ENCODE data around the gene ARHGEF12. TPM values are rescaled to one million over a fixed set of nuclear protein-coding genes. Genes with fewer than 3 reads are reported as not detected.

Gene ARHGEF12
- total and polyA plus RNA-seq, 10 of the 15 experiments (the other 5 are each of a cell fraction or from before 2014, with no cell fraction given): 2.7 to 40.8 (median 20.9) TPM

DNA sequence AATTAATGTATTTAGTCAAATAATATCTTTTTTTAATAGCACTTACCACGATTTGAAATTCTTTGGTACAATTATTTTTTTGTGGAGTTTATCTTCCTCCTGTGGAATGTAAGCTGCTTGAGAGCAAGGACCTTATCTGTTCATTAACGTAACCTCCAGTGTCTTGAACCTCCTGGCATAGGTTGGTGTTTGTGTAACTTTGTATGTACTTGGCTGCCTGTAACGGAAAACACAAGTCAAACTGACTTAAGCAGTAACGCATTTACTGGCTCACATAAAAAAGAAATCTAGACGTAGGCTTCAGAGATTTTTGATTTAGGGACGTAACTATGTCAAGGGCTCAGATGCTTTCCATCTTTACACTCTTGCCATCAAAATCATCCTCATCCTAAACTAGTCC, 56.1 kb downstream of the ARHGEF12 start:
- Histone ChIP-seq H3K27ac (ENCODE audit: control insufficient read depth, insufficient read depth) (no peak overlapping the region), H2AFZ (ENCODE audit: control insufficient read depth, low read depth, low read length) (no peak overlapping the region), H3K4me1 (ENCODE audit: control insufficient read depth, insufficient read depth, low read length) (no peaks in the 10 kb centered on the region; the same call in 1 of the 2 replicates), H3K4me2 (ENCODE audit: control insufficient read depth, insufficient read depth) (no peak overlapping the region), H3K9me3 (replicated peaks; ENCODE audit: control insufficient read depth, insufficient read depth, low read length) (no peaks in the 10 kb centered on the region; the same call in 2 of the 3 replicates), H3K27me3 (replicated peaks in 1 of 2; ENCODE audit: control insufficient read depth in 2 of 2, insufficient read depth in 2 of 2, low read length in 1 of 2) (no peaks in the 10 kb centered on the region), H3K9ac (ENCODE audit: control insufficient read depth, insufficient read depth, low read length) (no peak overlapping the region), H3K79me2 (ENCODE audit: control insufficient read depth, insufficient read depth, low read length) (no peaks in the 10 kb centered on the region; the same call in 1 of the 2 replicates), H3K4me3 (no peak overlapping the region), H4K20me1 (ENCODE audit: control insufficient read depth, insufficient read depth) (no peaks in the 10 kb centered on the region), H3K36me3 (ENCODE audit: control insufficient read depth in 2 of 2, insufficient read depth in 2 of 2, low read length in 1 of 2) (no peaks in the 10 kb centered on the region)
- no TSS peak for BruUV-seq (replicated peaks)
- in situ Hi-C loops (cut with MboI): no loop called here
- no peak for TF ChIP-seq SREBF1 (IDR thresholded peaks at IDR 0.05; ENCODE audit: low read length)
- ChIA-PET CTCF (interaction anchor here (1.4 kb wide), 1 partner anchor 19 kb away, joined by 6 read pairs; no protein-coding TSS in a partner anchor), SMC1A (ENCODE audit: uncharacterized antibody, unreplicated experiment) (interaction anchor here (1.0 to 3.6 kb wide), 3 partner anchors 8 to 66 kb away, joined by 4 to 38 read pairs (median 8); no protein-coding TSS in a partner anchor), RAD21 (ENCODE audit: unreplicated experiment) (interaction anchor here (2.9 kb wide), 1 partner anchor 8 kb away, joined by 36 read pairs; no protein-coding TSS in a partner anchor), POLR2A (interaction anchor here (0.9 to 2.3 kb wide), 3 partner anchors 9 to 53 kb away, joined by 3 to 14 read pairs (median 3); no protein-coding TSS in a partner anchor)
- intact Hi-C loops (cut with micrococcal nuclease; ENCODE audit: unreplicated experiment): no loop called here
- WGBS (ENCODE audit: insufficient coverage, insufficient replicate concordance, low lambda C conversion rate, missing lambda C conversion rate): 90% methylated on average over 6 of the region's 6 CpGs
- FAIRE-seq (no peak), DNase-seq (ENCODE audit: low read depth, low spot score) (no peak), ATAC-seq (no peak)

DNA sequence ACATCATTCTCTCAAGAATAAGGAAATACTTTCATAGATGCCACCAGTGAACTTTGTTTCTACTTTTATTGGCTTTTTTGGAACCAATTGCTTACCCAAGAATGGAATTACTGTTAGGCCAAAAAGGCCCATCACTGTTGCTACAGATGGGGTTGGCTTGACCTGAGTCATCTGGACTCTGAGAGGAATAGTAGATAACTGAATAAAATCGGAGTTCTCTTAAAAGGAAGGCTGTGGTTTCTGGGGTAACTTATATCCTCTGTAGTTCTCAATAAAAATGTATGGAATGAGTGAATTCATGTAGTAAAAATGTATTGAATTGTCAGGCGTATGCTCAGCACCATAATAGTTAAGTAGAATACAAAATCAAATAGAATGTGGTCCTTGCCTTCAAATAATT, 56.6 kb downstream of the ARHGEF12 start:
- intact Hi-C loops (cut with micrococcal nuclease; ENCODE audit: unreplicated experiment) (no loop called here), in situ Hi-C loops (cut with MboI) (no loop called here)
- Histone ChIP-seq H3K27ac (ENCODE audit: control insufficient read depth, insufficient read depth) (no peak overlapping the region), H3K27me3 (replicated peaks in 1 of 2; ENCODE audit: control insufficient read depth in 2 of 2, insufficient read depth in 2 of 2, low read length in 1 of 2) (no peaks in the 10 kb centered on the region), H3K79me2 (ENCODE audit: control insufficient read depth, insufficient read depth, low read length) (no peaks in the 10 kb centered on the region; the same call in 1 of the 2 replicates), H3K9me3 (replicated peaks; ENCODE audit: control insufficient read depth, insufficient read depth, low read length) (no peaks in the 10 kb centered on the region; the same call in 2 of the 3 replicates), H3K4me3 (no peak overlapping the region), H4K20me1 (ENCODE audit: control insufficient read depth, insufficient read depth) (no peaks in the 10 kb centered on the region), H3K9ac (ENCODE audit: control insufficient read depth, insufficient read depth, low read length) (no peak overlapping the region), H2AFZ (ENCODE audit: control insufficient read depth, low read depth, low read length) (no peak overlapping the region), H3K4me2 (ENCODE audit: control insufficient read depth, insufficient read depth) (no peak overlapping the region), H3K4me1 (ENCODE audit: control insufficient read depth, insufficient read depth, low read length) (no peaks in the 10 kb centered on the region; the same call in 1 of the 2 replicates), H3K36me3 (ENCODE audit: control insufficient read depth in 2 of 2, insufficient read depth in 2 of 2, low read length in 1 of 2) (no peaks in the 10 kb centered on the region)
- no peak for ATAC-seq
- ChIA-PET SMC1A (ENCODE audit: uncharacterized antibody, unreplicated experiment) (interaction anchor here (3.6 kb wide), 1 partner anchor 8 kb away, joined by 38 read pairs; no protein-coding TSS in a partner anchor), RAD21 (ENCODE audit: unreplicated experiment) (interaction anchor here (2.9 kb wide), 1 partner anchor 8 kb away, joined by 36 read pairs; no protein-coding TSS in a partner anchor), POLR2A (interaction anchor here (1.0 kb wide), 1 partner anchor 20 kb away, joined by 3 read pairs; no protein-coding TSS in a partner anchor), CTCF (interaction anchor here (1.4 kb wide), 1 partner anchor 20 kb away, joined by 6 read pairs; no protein-coding TSS in a partner anchor)
- no peak for DNase-seq (ENCODE audit: low read depth, low spot score)
- no peak for FAIRE-seq
- 93% methylated on average over 2 of the region's 2 CpGs for WGBS (ENCODE audit: insufficient coverage, insufficient replicate concordance, low lambda C conversion rate, missing lambda C conversion rate)
- no TSS peak for BruUV-seq (replicated peaks)
- TF ChIP-seq WRNIP1 (IDR thresholded peaks at IDR 0.05; ENCODE audit: borderline replicate concordance, low read depth, low read length): no peak
- TF ChIP-seq MEF2B (IDR thresholded peaks at IDR 0.05; ENCODE audit: partially characterized antibody, poor library complexity, severe bottlenecking): no peak
- TF ChIP-seq IRF4 (IDR thresholded peaks at IDR 0.05; ENCODE audit: low read depth, low read length): no peak
- TF ChIP-seq, protein P1, sequence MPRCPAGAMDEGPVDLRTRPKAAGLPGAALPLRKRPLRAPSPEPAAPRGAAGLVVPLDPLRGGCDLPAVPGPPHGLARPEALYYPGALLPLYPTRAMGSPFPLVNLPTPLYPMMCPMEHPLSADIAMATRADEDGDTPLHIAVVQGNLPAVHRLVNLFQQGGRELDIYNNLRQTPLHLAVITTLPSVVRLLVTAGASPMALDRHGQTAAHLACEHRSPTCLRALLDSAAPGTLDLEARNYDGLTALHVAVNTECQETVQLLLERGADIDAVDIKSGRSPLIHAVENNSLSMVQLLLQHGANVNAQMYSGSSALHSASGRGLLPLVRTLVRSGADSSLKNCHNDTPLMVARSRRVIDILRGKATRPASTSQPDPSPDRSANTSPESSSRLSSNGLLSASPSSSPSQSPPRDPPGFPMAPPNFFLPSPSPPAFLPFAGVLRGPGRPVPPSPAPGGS (IDR thresholded peaks at IDR 0.05; ENCODE audit: borderline replicate concordance, insufficient read depth, low read depth, low read length, poor library complexity, severe bottlenecking): no peak
- TF ChIP-seq, protein P2, sequence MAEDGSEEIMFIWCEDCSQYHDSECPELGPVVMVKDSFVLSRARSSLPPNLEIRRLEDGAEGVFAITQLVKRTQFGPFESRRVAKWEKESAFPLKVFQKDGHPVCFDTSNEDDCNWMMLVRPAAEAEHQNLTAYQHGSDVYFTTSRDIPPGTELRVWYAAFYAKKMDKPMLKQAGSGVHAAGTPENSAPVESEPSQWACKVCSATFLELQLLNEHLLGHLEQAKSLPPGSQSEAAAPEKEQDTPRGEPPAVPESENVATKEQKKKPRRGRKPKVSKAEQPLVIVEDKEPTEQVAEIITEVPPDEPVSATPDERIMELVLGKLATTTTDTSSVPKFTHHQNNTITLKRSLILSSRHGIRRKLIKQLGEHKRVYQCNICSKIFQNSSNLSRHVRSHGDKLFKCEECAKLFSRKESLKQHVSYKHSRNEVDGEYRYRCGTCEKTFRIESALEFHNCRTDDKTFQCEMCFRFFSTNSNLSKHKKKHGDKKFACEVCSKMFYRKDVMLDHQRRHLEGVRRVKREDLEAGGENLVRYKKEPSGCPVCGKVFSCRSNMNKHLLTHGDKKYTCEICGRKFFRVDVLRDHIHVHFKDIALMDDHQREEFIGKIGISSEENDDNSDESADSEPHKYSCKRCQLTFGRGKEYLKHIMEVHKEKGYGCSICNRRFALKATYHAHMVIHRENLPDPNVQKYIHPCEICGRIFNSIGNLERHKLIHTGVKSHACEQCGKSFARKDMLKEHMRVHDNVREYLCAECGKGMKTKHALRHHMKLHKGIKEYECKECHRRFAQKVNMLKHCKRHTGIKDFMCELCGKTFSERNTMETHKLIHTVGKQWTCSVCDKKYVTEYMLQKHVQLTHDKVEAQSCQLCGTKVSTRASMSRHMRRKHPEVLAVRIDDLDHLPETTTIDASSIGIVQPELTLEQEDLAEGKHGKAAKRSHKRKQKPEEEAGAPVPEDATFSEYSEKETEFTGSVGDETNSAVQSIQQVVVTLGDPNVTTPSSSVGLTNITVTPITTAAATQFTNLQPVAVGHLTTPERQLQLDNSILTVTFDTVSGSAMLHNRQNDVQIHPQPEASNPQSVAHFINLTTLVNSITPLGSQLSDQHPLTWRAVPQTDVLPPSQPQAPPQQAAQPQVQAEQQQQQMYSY (CRISPR knock-in tag; IDR thresholded peaks at IDR 0.05): no peak
- TF ChIP-seq SUPT20H (IDR thresholded peaks at IDR 0.05; ENCODE audit: borderline replicate concordance, control insufficient read depth, low read depth, low read length): no peak
- TF ChIP-seq BCL11A (IDR thresholded peaks at IDR 0.05; ENCODE audit: low read depth, low read length): no peak
- no peak for TF ChIP-seq FOXM1 (IDR thresholded peaks at IDR 0.05; ENCODE audit: low read depth, low read length)
- TF ChIP-seq, protein P3, sequence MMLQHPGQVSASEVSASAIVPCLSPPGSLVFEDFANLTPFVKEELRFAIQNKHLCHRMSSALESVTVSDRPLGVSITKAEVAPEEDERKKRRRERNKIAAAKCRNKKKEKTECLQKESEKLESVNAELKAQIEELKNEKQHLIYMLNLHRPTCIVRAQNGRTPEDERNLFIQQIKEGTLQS (IDR thresholded peaks at IDR 0.05; ENCODE audit: borderline replicate concordance, extremely low read depth, low read depth, low read length): no peak
- TF ChIP-seq HDAC2 (IDR thresholded peaks at IDR 0.05): no peak
